ENCODE measurements around the gene RPS4Y1. TPM values are rescaled to one million over a fixed set of nuclear protein-coding genes. Genes with fewer than 3 reads are reported as not detected.

RPS4Y1 gene
- polyA plus RNA-seq, 1 of the 3 experiments (the other 2 are of a cell fraction), result not detected

- Histone ChIP-seq H3K4me3 (ENCODE audit: low read depth in 2 of 2, low read length in 1 of 2) (no peak overlapping the region), H3K36me3 (replicated peaks in 1 of 2; ENCODE audit: control insufficient read depth in 1 of 2, insufficient read depth in 2 of 2, low read length in 1 of 2) (no peaks in the 10 kb centered on the region), H2AFZ (ENCODE audit: low read depth) (no peak overlapping the region), H3F3A (replicated peaks; ENCODE audit: insufficient read depth) (no peaks in the 10 kb centered on the region), H3K9me3 (no peaks in the 10 kb centered on the region), H3K79me2 (ENCODE audit: insufficient read depth) (no peaks in the 10 kb centered on the region), H3K9ac (no peak overlapping the region), H3K27ac (ENCODE audit: low read depth in 2 of 2, low read length in 1 of 2) (no peak overlapping the region), H3K27me3 (ENCODE audit: insufficient read depth) (no peaks in the 10 kb centered on the region), H3K9me2 (no peaks in the 10 kb centered on the region), H4K20me1 (ENCODE audit: insufficient read depth) (no peaks in the 10 kb centered on the region), H3K4me1 (ENCODE audit: control insufficient read depth in 1 of 2, insufficient read depth in 2 of 2, low read depth in 1 of 2, low read length in 1 of 2) (no peaks in the 10 kb centered on the region), H3K4me2 (no peak overlapping the region)
- TF ChIP-seq FOXM1 (IDR thresholded peaks at IDR 0.05; ENCODE audit: low read depth) (no peak), RAD21 (IDR thresholded peaks at IDR 0.05; ENCODE audit: low read length) (no peak), FOXJ3 (CRISPR knock-in tag; IDR thresholded peaks at IDR 0.05) (no peak), RFX5 (IDR thresholded peaks at IDR 0.05; ENCODE audit: low read length) (no peak), NRF1 (IDR thresholded peaks at IDR 0.05; ENCODE audit: low read depth, low read length) (no peak), TEAD4 (IDR thresholded peaks at IDR 0.05; ENCODE audit: borderline replicate concordance, insufficient read depth) (no peak), GABPA (IDR thresholded peaks at IDR 0.05; ENCODE audit: low read depth) (no peak)
- CTCF ChIA-PET, result no interaction called here
- POLR2A ChIA-PET, result no interaction called here
- DNase-seq, result no peak
- no CpG with 5 or more reads among the region's 1 CpG for WGBS (ENCODE audit: low lambda C conversion rate)
Measured at GRCh38 chrY:2874211-2874610, 32.8 kb downstream of the RPS4Y1 start.

- POLR2A ChIA-PET, result no interaction called here
Measured at GRCh38 chrY:2883561-2883960, 42.2 kb downstream of the RPS4Y1 start.

More at GRCh38 chrY:2883561-2883960, 42.2 kb downstream of the RPS4Y1 start:
- DNase-seq, result no peak
- no peak for TF ChIP-seq PBX3 (IDR thresholded peaks at IDR 0.05)
- TF ChIP-seq TEAD4 (IDR thresholded peaks at IDR 0.05; ENCODE audit: borderline replicate concordance, insufficient read depth), result no peak
- TF ChIP-seq FOXJ3 (CRISPR knock-in tag; IDR thresholded peaks at IDR 0.05), result no peak
- TF ChIP-seq FOSL2 (IDR thresholded peaks at IDR 0.05; ENCODE audit: borderline replicate concordance, low read depth), result no peak
- no peak for TF ChIP-seq TAF1 (IDR thresholded peaks at IDR 0.05; ENCODE audit: borderline replicate concordance, low read depth, low read length)
- no peak for TF ChIP-seq EP300 (IDR thresholded peaks at IDR 0.05; ENCODE audit: borderline replicate concordance in 1 of 2, low read depth in 1 of 2, low read length in 1 of 2)
- no peak for TF ChIP-seq CHD2 (IDR thresholded peaks at IDR 0.05; ENCODE audit: low read length, partially characterized antibody)
- no peak for TF ChIP-seq JUND (IDR thresholded peaks at IDR 0.05)
- no peak for TF ChIP-seq ELF1 (IDR thresholded peaks at IDR 0.05)
- no peak for TF ChIP-seq EZH2phosphoT487 (IDR thresholded peaks at IDR 0.05; ENCODE audit: borderline replicate concordance, low read depth)
- no peak for TF ChIP-seq TCF12 (IDR thresholded peaks at IDR 0.05)
- TF ChIP-seq NRF1 (IDR thresholded peaks at IDR 0.05; ENCODE audit: low read depth, low read length), result no peak
- TF ChIP-seq CTCF (IDR thresholded peaks at IDR 0.05), result no peak
- no peak for TF ChIP-seq RCOR1 (IDR thresholded peaks at IDR 0.05; ENCODE audit: low read length)
- no peak for TF ChIP-seq RAD21 (IDR thresholded peaks at IDR 0.05; ENCODE audit: low read length)
- TF ChIP-seq USF2 (IDR thresholded peaks at IDR 0.05; ENCODE audit: borderline replicate concordance, low read depth, low read length), result no peak
- TF ChIP-seq POLR2AphosphoS5 (IDR thresholded peaks at IDR 0.05; ENCODE audit: low read depth, low read length), result no peak
- TF ChIP-seq GATA2 (CRISPR knock-in tag; IDR thresholded peaks at IDR 0.05), result no peak
- no peaks in the 10 kb centered on the region for H3K9me3 ChIP-seq
- H3K9me2 ChIP-seq, result no peaks in the 10 kb centered on the region
- no CpG with 5 or more reads among the region's 1 CpG for WGBS (ENCODE audit: low lambda C conversion rate)
- no peaks in the 10 kb centered on the region for H4K20me1 ChIP-seq (ENCODE audit: insufficient read depth)
- no peak overlapping the region for H3K4me2 ChIP-seq
- H3F3A ChIP-seq (replicated peaks; ENCODE audit: insufficient read depth), result no peaks in the 10 kb centered on the region
- no peak overlapping the region for H2AFZ ChIP-seq (ENCODE audit: low read depth)
- no peaks in the 10 kb centered on the region for H3K27me3 ChIP-seq (ENCODE audit: insufficient read depth)
- H3K4me1 ChIP-seq (ENCODE audit: control insufficient read depth in 1 of 2, insufficient read depth in 2 of 2, low read depth in 1 of 2, low read length in 1 of 2), result no peaks in the 10 kb centered on the region
- H3K27ac ChIP-seq (ENCODE audit: low read depth in 2 of 2, low read length in 1 of 2), result no peak overlapping the region
- H3K36me3 ChIP-seq (replicated peaks in 1 of 2; ENCODE audit: control insufficient read depth in 1 of 2, insufficient read depth in 2 of 2, low read length in 1 of 2), result no peaks in the 10 kb centered on the region
- no peak overlapping the region for H3K9ac ChIP-seq
- H3K4me3 ChIP-seq (ENCODE audit: low read depth in 2 of 2, low read length in 1 of 2), result no peak overlapping the region
- H3K79me2 ChIP-seq (ENCODE audit: insufficient read depth), result no peaks in the 10 kb centered on the region
- CTCF ChIA-PET, result no interaction called here
